GM18858 (cell line): ENCODE data around the gene PCID2.

Experiments used
- ATAC-seq: cut with Tn5 transposase; IDR thresholded peaks from one replicate; pipeline ENCODE4 v1.9.1; 2021; ENCODE audit not compliant: unreplicated experiment

The PCID2 gene

GRCh38 chr13:113220141-113220598 lies 11.7 kb upstream of the PCID2 start:
- ATAC-seq: no peak

- ATAC-seq: no peak
Observed at GRCh38 chr13:113219256-113219940, 10.9 kb upstream of the PCID2 start.

GRCh38 chr13:113218586-113218985 lies 10.1 kb upstream of the PCID2 start:
- no peak for ATAC-seq

GRCh38 chr13:113216254-113217048 lies 8.0 kb upstream of the PCID2 start:
- no peak for ATAC-seq

GRCh38 chr13:113211774-113212173 lies 3.3 kb upstream of the PCID2 start:
- no peak for ATAC-seq

- no peak for ATAC-seq
Observed at GRCh38 chr13:113210833-113211232, 2.4 kb upstream of the PCID2 start.

- peak; percentile 29 for ATAC-seq
Observed at GRCh38 chr13:113209759-113210421, 1.4 kb upstream of the PCID2 start.

- ATAC-seq: peak; percentile 13
Observed at GRCh38 chr13:113209336-113209758, 878 bp upstream of the PCID2 start, which contains the start of gene CUL4A. Gene CUL4A (plus strand): TSS chr13:113209613. CDS start chr13:113209628, 15 bp downstream.

GRCh38 chr13:113207890-113208420 lies 514 bp downstream of the PCID2 start:
- peak; percentile 8 for ATAC-seq

GRCh38 chr13:113207460-113207859 lies 1.0 kb downstream of the PCID2 start:
- no peak for ATAC-seq

- ATAC-seq: no peak
Observed at GRCh38 chr13:113205428-113205931, 3.0 kb downstream of the PCID2 start.

- ATAC-seq: no peak
Observed at GRCh38 chr13:113204378-113204734, 4.1 kb downstream of the PCID2 start.

GRCh38 chr13:113203507-113204377 lies 4.7 kb downstream of the PCID2 start:
- no peak for ATAC-seq

GRCh38 chr13:113202912-113203311 lies 5.6 kb downstream of the PCID2 start:
- no peak for ATAC-seq

GRCh38 chr13:113201815-113202214 lies 6.7 kb downstream of the PCID2 start:
- ATAC-seq: no peak

GRCh38 chr13:113196970-113197737 lies 11.3 kb downstream of the PCID2 start:
- no peak for ATAC-seq

GRCh38 chr13:113195360-113195759 lies 13.1 kb downstream of the PCID2 start:
- ATAC-seq: no peak

- no peak for ATAC-seq
Observed at GRCh38 chr13:113192902-113193301, 15.6 kb downstream of the PCID2 start.

GRCh38 chr13:113192279-113192678 lies 16.2 kb downstream of the PCID2 start:
- ATAC-seq: no peak

- no peak for ATAC-seq
Observed at GRCh38 chr13:113190181-113190580, 18.3 kb downstream of the PCID2 start.
